GM21526 (cell line): ENCODE measurements around the gene LIMCH1.

ENCODE experiments used
- ATAC-seq: cut with Tn5 transposase; IDR thresholded peaks from one replicate; pipeline ENCODE4 v1.9.1; 2021; ENCODE audit warnings: moderate library complexity; ENCODE audit not compliant: unreplicated experiment, low FRiP score

The LIMCH1 gene

GRCh38 chr4:41748571-41749475 lies 210.9 kb downstream of the LIMCH1 start, which contains the start of gene PHOX2B:
Gene PHOX2B, minus strand, starts transcription at chr4:41748725. Its CDS starts 115 bp downstream, at chr4:41748610.
- no peak for ATAC-seq

GRCh38 chr4:41749631-41750039 lies 211.7 kb downstream of the LIMCH1 start:
- no peak for ATAC-seq
